Natural killer cell (primary cell): ENCODE measurements around the gene INPP5F. TPM values are rescaled to one million over a fixed set of nuclear protein-coding genes. Genes with fewer than 3 reads are reported as not detected.

Source experiments
- ATAC-seq, 3 donors: fragments of 150-1000 bp in 2 of 3; fragments of 200-7000 bp in 1 of 3; cut with Tn5 transposase; 1 replicate in 1 of 3; 2 replicates in 2 of 3; pipeline ENCODE4 v1.10.0; 2021; ENCODE audit warnings: mild to moderate bottlenecking in 2 of 3, moderate library complexity in 2 of 3
- DNase-seq, 2 donors: peaks; one replicate each; pipeline versions ENCODE4 v3.0.0 to v3.0.0-alpha.2; 2013 to 2021; ENCODE audit warnings: mixed read lengths in 1 of 2
- H3K27ac ChIP-seq: one replicate; pipeline ENCODE4 v1.5.1; 2013; ENCODE audit warnings: mild to moderate bottlenecking, low read length
- H3K27me3 ChIP-seq: one replicate; pipeline ENCODE4 v1.6.1; 2013; ENCODE audit warnings: low read length; ENCODE audit not compliant: control insufficient read depth, insufficient read depth
- H3K36me3 ChIP-seq: one replicate; pipeline ENCODE4 v1.6.1; 2013; ENCODE audit warnings: low read length; ENCODE audit not compliant: control insufficient read depth, insufficient read depth
- H3K4me1 ChIP-seq: one replicate; pipeline ENCODE4 v1.6.1; 2013; ENCODE audit warnings: low read length; ENCODE audit not compliant: control insufficient read depth, insufficient read depth
- H3K4me3 ChIP-seq: one replicate; pipeline ENCODE4 v1.5.1; 2013; ENCODE audit warnings: low read length
- H3K9me3 ChIP-seq: one replicate; pipeline ENCODE4 v1.6.1; 2013; ENCODE audit warnings: low read length; ENCODE audit not compliant: control insufficient read depth, insufficient read depth
- H3K27ac Mint-ChIP-seq, 2 donors: one replicate each; pipeline ENCODE4 v1.8.0; 2022; ENCODE audit warnings: mild to moderate bottlenecking in 2 of 2, mixed read lengths in 2 of 2, moderate library complexity in 1 of 2
- H3K27me3 Mint-ChIP-seq, 2 donors: one replicate each; pipeline ENCODE4 v1.8.0; 2022; ENCODE audit warnings: low read depth in 2 of 2, mixed read lengths in 2 of 2
- H3K36me3 Mint-ChIP-seq: one replicate; pipeline ENCODE4 v1.8.0; 2022; ENCODE audit warnings: mixed read lengths
- H3K4me1 Mint-ChIP-seq, 2 donors: one replicate each; pipeline ENCODE4 v1.8.0; 2022; ENCODE audit warnings: mixed read lengths in 2 of 2
- H3K4me3 Mint-ChIP-seq: one replicate; pipeline ENCODE4 v1.8.0; 2022; ENCODE audit warnings: mild to moderate bottlenecking, moderate library complexity, mixed read lengths
- H3K9me3 Mint-ChIP-seq, 2 donors: one replicate each; pipeline ENCODE4 v1.8.0; 2022; ENCODE audit warnings: mixed read lengths in 2 of 2
- WGBS: methylation state at CpG from one replicate; pipeline ENCODE4 v1.1.7; 2013; ENCODE audit warnings: missing lambda C conversion rate; ENCODE audit not compliant: insufficient coverage; 5-methylcytosine and 5-hydroxymethylcytosine counted together
- intact Hi-C: fragments of 100-400 bp; cut with micrococcal nuclease; formaldehyde crosslinking; loops from one replicate; pipeline ENCODE4 v1.14.2; 2022
- total RNA-seq, 4 donors: library from RNA; stranded (reverse); fragments of 120-200 nt in 1 of 4; gene quantifications; one replicate each; pipeline versions ENCODE4 v1.2.3 to v1.2.4, GENCODE V29; 2013 to 2022
- TF ChIP-seq, protein P1 (sequence below): fragments of 200-600 bp; IDR thresholded peaks from one replicate; pipeline ENCODE4 v1.8.0; 2022; ENCODE audit warnings: antibody characterized with exemption

INPP5F gene
- total RNA-seq, 3 donors from 2014 or later (not counting 1 experiment from before 2014, with no cell fraction given) = 12.8 to 18.2 (median 15.8) TPM

DNA sequence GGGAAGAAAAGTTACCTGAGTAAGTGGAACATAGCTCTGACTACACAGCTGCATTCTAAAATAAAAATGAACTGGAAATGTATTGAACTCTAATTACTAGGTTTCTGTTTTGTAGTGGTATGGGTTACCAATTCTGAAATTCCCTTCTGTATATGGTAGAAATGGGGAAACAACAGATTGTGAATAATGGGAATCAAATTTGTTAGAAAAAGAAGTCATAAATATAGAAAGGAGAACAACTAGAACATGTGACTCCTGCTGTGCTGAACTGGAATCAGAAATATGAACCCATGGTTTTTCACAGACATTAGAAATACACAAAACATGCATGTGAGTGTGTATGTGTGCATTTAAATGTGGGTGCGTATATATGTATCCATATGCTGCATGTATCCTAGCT, 119.8 kb downstream of the INPP5F start:
- no peaks in the 10 kb centered on the region for H3K9me3 ChIP-seq
- Mint-ChIP-seq H3K27ac (no peak overlapping the region), H3K27me3 (no peaks in the 10 kb centered on the region), H3K4me1 (peaks cover 0 to 5% of the 10 kb centered on the region in 2 donors), H3K9me3 (no peaks in the 10 kb centered on the region), H3K4me3 (no peak overlapping the region), H3K36me3 (peaks cover 27% of the 10 kb centered on the region)
- TF ChIP-seq, protein P1, sequence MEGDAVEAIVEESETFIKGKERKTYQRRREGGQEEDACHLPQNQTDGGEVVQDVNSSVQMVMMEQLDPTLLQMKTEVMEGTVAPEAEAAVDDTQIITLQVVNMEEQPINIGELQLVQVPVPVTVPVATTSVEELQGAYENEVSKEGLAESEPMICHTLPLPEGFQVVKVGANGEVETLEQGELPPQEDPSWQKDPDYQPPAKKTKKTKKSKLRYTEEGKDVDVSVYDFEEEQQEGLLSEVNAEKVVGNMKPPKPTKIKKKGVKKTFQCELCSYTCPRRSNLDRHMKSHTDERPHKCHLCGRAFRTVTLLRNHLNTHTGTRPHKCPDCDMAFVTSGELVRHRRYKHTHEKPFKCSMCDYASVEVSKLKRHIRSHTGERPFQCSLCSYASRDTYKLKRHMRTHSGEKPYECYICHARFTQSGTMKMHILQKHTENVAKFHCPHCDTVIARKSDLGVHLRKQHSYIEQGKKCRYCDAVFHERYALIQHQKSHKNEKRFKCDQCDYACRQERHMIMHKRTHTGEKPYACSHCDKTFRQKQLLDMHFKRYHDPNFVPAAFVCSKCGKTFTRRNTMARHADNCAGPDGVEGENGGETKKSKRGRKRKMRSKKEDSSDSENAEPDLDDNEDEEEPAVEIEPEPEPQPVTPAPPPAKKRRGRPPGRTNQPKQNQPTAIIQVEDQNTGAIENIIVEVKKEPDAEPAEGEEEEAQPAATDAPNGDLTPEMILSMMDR = no peak
- H3K4me3 ChIP-seq = no peak overlapping the region
- WGBS = 100% methylated on average over 1 of the region's 1 CpG
- no peak for DNase-seq
- H3K36me3 ChIP-seq = peaks cover 86% of the 10 kb centered on the region
- no peak overlapping the region for H3K27ac ChIP-seq
- no peaks in the 10 kb centered on the region for H3K4me1 ChIP-seq
- ATAC-seq = no peak
- intact Hi-C loops = no loop called here
- no peaks in the 10 kb centered on the region for H3K27me3 ChIP-seq

DNA sequence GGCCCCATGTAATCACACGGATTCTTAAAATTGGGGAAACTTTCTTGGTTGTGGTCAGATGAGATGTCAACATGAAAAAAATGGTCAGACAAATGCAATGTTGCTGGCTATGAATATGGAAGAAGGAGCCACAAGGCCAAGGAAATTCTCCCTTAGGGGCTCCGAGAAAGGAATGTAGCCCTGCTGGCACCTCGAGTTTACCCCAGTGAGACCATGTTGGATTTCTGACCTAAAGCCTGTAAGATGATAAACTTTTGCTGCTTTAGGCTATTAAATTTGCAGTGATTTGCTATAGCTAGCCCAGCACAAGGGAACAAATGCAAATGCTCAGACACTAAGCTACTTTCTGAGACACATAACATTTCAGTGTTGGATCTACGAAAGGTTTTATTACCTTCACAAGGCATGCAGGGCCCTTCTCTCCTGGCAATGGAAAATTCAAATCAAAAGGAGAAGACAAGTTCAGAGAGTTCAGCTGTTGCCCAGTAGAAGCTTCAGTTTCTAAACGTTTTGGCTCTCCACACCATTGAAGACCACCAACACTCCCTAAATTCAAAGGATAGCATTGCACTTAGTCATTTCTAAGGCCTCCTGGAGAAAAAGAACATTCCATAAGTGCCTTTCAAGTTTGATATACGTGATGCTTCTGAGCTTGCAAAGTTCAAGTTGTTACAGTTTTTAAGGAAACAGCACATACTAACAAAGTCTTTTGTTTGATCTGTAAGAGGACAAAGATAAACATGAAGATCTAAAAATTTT, 123.4 kb downstream of the INPP5F start:
- Mint-ChIP-seq H3K9me3 (no peaks in the 10 kb centered on the region), H3K27me3 (no peaks in the 10 kb centered on the region), H3K27ac (peak overlapping the region in 1 of 2 donors; percentile 22), H3K36me3 (peaks cover 20% of the 10 kb centered on the region), H3K4me1 (no peaks in the 10 kb centered on the region), H3K4me3 (no peak overlapping the region)
- 91% methylated on average over 6 of the region's 6 CpGs for WGBS
- TF ChIP-seq, protein P1 = no peak
- ATAC-seq (no peak), DNase-seq (no peak)
- Histone ChIP-seq H3K4me1 (no peaks in the 10 kb centered on the region), H3K27ac (no peak overlapping the region), H3K36me3 (peaks cover 80% of the 10 kb centered on the region), H3K27me3 (no peaks in the 10 kb centered on the region), H3K9me3 (no peaks in the 10 kb centered on the region), H3K4me3 (no peak overlapping the region)
- intact Hi-C loops = no loop called here

DNA sequence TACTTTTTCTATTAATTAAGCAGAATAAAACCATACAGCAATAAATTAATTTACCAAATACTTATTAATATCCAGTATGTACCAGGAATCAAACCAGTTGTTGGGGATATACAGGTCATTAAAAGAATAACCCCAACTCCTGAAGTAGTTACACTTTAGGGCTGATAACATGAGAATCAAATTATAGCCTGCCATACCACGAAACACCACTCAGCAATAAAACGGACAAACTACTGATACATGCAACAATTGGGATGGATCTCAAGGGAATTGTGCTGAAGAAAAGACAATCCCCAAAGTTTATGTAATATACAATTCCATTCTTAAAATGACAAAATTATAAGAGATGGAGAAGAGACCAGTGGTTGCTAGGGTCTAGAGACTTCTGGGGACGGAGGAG, 124.1 kb downstream of the INPP5F start:
- no peak overlapping the region for H3K4me3 ChIP-seq
- no peak overlapping the region for H3K27ac ChIP-seq
- no peak for DNase-seq
- no peak overlapping the region for H3K4me3 Mint-ChIP-seq
- ATAC-seq = no peak
- H3K4me1 Mint-ChIP-seq = no peaks in the 10 kb centered on the region
- no peaks in the 10 kb centered on the region for H3K27me3 ChIP-seq
- intact Hi-C loops = no loop called here
- H3K27me3 Mint-ChIP-seq = no peaks in the 10 kb centered on the region
- H3K36me3 Mint-ChIP-seq = peaks cover 23% of the 10 kb centered on the region
- H3K27ac Mint-ChIP-seq = peak overlapping the region in 1 of 2 donors; percentile 55
- H3K9me3 ChIP-seq = no peaks in the 10 kb centered on the region
- no peaks in the 10 kb centered on the region for H3K4me1 ChIP-seq
- H3K36me3 ChIP-seq = peaks cover 74% of the 10 kb centered on the region
- no peaks in the 10 kb centered on the region for H3K9me3 Mint-ChIP-seq
- WGBS = 96% methylated on average over 1 of the region's 3 CpGs
- TF ChIP-seq, protein P1 = no peak

DNA sequence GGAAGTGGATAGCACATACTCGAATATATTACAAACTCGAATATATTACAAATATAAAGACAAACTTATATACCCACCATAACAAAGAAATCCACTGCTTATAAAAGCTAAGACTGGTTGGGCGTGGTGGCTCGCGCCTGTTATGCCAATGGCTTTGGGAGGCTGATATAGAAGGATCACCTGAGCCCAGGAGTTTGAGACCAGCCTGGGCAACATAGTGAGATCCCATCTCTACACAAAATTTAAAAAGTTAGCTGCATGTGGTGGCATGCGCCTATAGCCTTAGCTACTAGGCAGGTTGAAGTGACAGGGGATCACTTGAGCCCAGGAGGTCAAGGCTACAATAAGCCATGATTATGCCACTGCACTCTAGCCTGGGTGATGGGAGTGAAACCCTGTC, 126.4 kb downstream of the INPP5F start:
- DNase-seq (no peak), ATAC-seq (no peak)
- Mint-ChIP-seq H3K27me3 (no peaks in the 10 kb centered on the region), H3K27ac (peak overlapping the region in 1 of 2 donors; percentile 24), H3K4me3 (no peak overlapping the region), H3K4me1 (no peaks in the 10 kb centered on the region), H3K9me3 (no peaks in the 10 kb centered on the region), H3K36me3 (peaks cover 18% of the 10 kb centered on the region)
- intact Hi-C loops = no loop called here
- no peak overlapping the region for H3K4me3 ChIP-seq
- TF ChIP-seq, protein P1 = no peak
- peaks cover 67% of the 10 kb centered on the region for H3K36me3 ChIP-seq
- H3K27ac ChIP-seq = no peak overlapping the region
- H3K4me1 ChIP-seq = no peaks in the 10 kb centered on the region
- no peaks in the 10 kb centered on the region for H3K27me3 ChIP-seq
- 100% methylated on average over 1 of the region's 6 CpGs for WGBS
- no peaks in the 10 kb centered on the region for H3K9me3 ChIP-seq
